GDM1 (cell line): ENCODE results near the gene YBX3.

Experiments used
- DNase-seq: peaks from one replicate; lab custom pipeline; 2025; lab: John Stamatoyannopoulos, UW

YBX3 gene

GRCh38 chr12:10669533-10669932 lies 53.6 kb downstream of the YBX3 start:
- no peak for DNase-seq

- DNase-seq, result no peak
Measured at GRCh38 chr12:10668526-10668925, 54.6 kb downstream of the YBX3 start.

GRCh38 chr12:10667581-10667980 lies 55.5 kb downstream of the YBX3 start:
- no peak for DNase-seq

- DNase-seq, result no peak
Measured at GRCh38 chr12:10664499-10664898, 58.6 kb downstream of the YBX3 start.

- DNase-seq, result no peak
Measured at GRCh38 chr12:10663869-10664268, 59.3 kb downstream of the YBX3 start.

GRCh38 chr12:10661338-10661737 lies 61.8 kb downstream of the YBX3 start:
- no peak for DNase-seq

GRCh38 chr12:10654003-10654402 lies 69.1 kb downstream of the YBX3 start:
- DNase-seq, result no peak

GRCh38 chr12:10652192-10652591 lies 70.9 kb downstream of the YBX3 start:
- no peak for DNase-seq
